ENCODE data around the gene MEI1.

MEI1 gene

GRCh38 chr22:41844513-41844912 lies 145.2 kb downstream of the MEI1 start:
- DNase-seq (ENCODE audit: low read depth): no peak
- H3K4me3 ChIP-seq (replicated peaks; ENCODE audit: low read depth, low read length): no peak overlapping the region
- no peak for TF ChIP-seq CTCF (IDR thresholded peaks at IDR 0.05; ENCODE audit: low read length, missing control alignments)

- no peak for TF ChIP-seq CTCF (IDR thresholded peaks at IDR 0.05; ENCODE audit: low read length, missing control alignments)
- no peak overlapping the region for H3K4me3 ChIP-seq (replicated peaks; ENCODE audit: low read depth, low read length)
- no peak for DNase-seq (ENCODE audit: low read depth)
Measured at GRCh38 chr22:41845380-41846267, 146.3 kb downstream of the MEI1 start.

GRCh38 chr22:41846268-41846987 lies 147.1 kb downstream of the MEI1 start:
- no peak for TF ChIP-seq CTCF (IDR thresholded peaks at IDR 0.05; ENCODE audit: low read length, missing control alignments)
- DNase-seq (ENCODE audit: low read depth): no peak
- no peak overlapping the region for H3K4me3 ChIP-seq (replicated peaks; ENCODE audit: low read depth, low read length)

- no peak for TF ChIP-seq CTCF (IDR thresholded peaks at IDR 0.05; ENCODE audit: low read length, missing control alignments)
- no peak overlapping the region for H3K4me3 ChIP-seq (replicated peaks; ENCODE audit: low read depth, low read length)
- DNase-seq (ENCODE audit: low read depth): no peak
Measured at GRCh38 chr22:41847300-41847699, 148.0 kb downstream of the MEI1 start.

GRCh38 chr22:41848468-41848867 lies 149.2 kb downstream of the MEI1 start:
- DNase-seq (ENCODE audit: low read depth): no peak
- TF ChIP-seq CTCF (IDR thresholded peaks at IDR 0.05; ENCODE audit: low read length, missing control alignments): no peak
- no peak overlapping the region for H3K4me3 ChIP-seq (replicated peaks; ENCODE audit: low read depth, low read length)

All from fibroblast of pulmonary artery (primary cell).